KMS-11 (cell line): Measurements from ENCODE around the gene C2orf76.

Experiments
- H2AFZ ChIP-seq: fragments of 200-600 bp; sonication (generic); 2 replicates; pipeline ENCODE4 v1.6.1; 2016; ENCODE audit warnings: antibody characterized with exemption, mixed run types, low read depth
- H3K27ac ChIP-seq: fragments of 200-600 bp; sonication (generic); 2 replicates; pipeline ENCODE4 v1.6.1; 2016; ENCODE audit warnings: mild to moderate bottlenecking, mixed run types
- H3K27me3 ChIP-seq: fragments of 200-600 bp; sonication (generic); 2 replicates; pipeline ENCODE4 v1.6.1; 2017; ENCODE audit warnings: mild to moderate bottlenecking, low read depth, mixed run types, moderate library complexity; ENCODE audit not compliant: insufficient read depth
- H3K36me3 ChIP-seq: fragments of 200-600 bp; sonication (generic); 2 replicates; pipeline ENCODE4 v1.6.1; 2017; ENCODE audit warnings: mild to moderate bottlenecking, mixed run types; ENCODE audit not compliant: insufficient read depth
- H3K4me1 ChIP-seq: fragments of 200-600 bp; sonication (generic); 2 replicates; pipeline ENCODE4 v1.6.1; 2016; ENCODE audit warnings: mild to moderate bottlenecking, low read depth, mixed run types; ENCODE audit not compliant: poor library complexity, severe bottlenecking
- H3K4me2 ChIP-seq: fragments of 200-600 bp; sonication (generic); 2 replicates; pipeline ENCODE4 v1.7.0; 2016; ENCODE audit warnings: mild to moderate bottlenecking, mixed run types
- H3K4me3 ChIP-seq: fragments of 200-600 bp; sonication (generic); IDR thresholded peaks from 2 replicates; pipeline ENCODE4 v1.6.1; 2017; ENCODE audit warnings: low read depth, low read length, mixed read lengths; ENCODE audit not compliant: insufficient read depth
- H3K79me2 ChIP-seq: fragments of 200-600 bp; sonication (generic); 2 replicates; pipeline ENCODE4 v1.6.1; 2016; ENCODE audit warnings: low read depth, mixed run types; ENCODE audit not compliant: insufficient read depth
- H3K9ac ChIP-seq: fragments of 200-600 bp; sonication (generic); 2 replicates; pipeline ENCODE4 v1.6.1; 2016; ENCODE audit warnings: mild to moderate bottlenecking, mixed run types
- H4K20me1 ChIP-seq: fragments of 200-600 bp; sonication (generic); 2 replicates; pipeline ENCODE4 v1.6.1; 2016; ENCODE audit warnings: mild to moderate bottlenecking, mixed run types; ENCODE audit not compliant: insufficient read depth
- TF ChIP-seq, protein P1 (sequence below): fragments of 200-600 bp; sonication (generic); conservative IDR thresholded peaks from 2 replicates; pipeline ENCODE4 v1.6.1; 2017; ENCODE audit warnings: low read depth, mild to moderate bottlenecking, antibody characterized with exemption, low read length, moderate library complexity, mixed read lengths

Gene C2orf76

DNA sequence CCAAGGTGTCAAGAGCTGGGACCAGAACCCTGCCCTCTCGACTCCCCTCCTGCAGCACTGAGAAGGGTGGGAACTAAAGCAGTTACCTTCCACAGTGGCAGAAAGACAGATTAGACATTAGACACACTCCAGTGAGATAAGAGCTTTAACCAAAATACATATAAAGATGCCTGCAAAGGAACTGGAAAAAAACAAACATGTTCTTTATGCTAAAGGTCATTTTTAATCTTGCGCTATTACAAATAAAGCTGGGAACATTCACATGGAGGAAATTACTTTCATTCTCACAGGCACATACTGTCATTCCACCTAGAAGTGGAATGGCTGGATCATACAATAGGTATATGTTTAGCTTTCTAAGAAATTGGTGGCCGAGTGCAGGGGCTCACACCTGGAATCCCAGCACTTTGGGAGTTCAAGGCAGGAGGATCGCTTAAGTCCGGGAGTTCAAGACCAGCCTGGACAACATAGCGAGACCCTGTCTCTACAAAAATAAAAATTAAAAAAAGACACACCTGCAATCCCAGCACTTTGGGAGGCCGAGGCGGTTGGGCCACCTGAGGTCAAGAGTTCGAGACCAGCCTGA lies 41.9 kb downstream of the C2orf76 start:
- H3K79me2 ChIP-seq: no peaks in the 10 kb centered on the region
- H3K4me3 ChIP-seq: no peak overlapping the region
- no peak overlapping the region for H3K4me2 ChIP-seq
- H3K27me3 ChIP-seq: no peaks in the 10 kb centered on the region
- no peaks in the 10 kb centered on the region for H4K20me1 ChIP-seq
- TF ChIP-seq, protein P1, sequence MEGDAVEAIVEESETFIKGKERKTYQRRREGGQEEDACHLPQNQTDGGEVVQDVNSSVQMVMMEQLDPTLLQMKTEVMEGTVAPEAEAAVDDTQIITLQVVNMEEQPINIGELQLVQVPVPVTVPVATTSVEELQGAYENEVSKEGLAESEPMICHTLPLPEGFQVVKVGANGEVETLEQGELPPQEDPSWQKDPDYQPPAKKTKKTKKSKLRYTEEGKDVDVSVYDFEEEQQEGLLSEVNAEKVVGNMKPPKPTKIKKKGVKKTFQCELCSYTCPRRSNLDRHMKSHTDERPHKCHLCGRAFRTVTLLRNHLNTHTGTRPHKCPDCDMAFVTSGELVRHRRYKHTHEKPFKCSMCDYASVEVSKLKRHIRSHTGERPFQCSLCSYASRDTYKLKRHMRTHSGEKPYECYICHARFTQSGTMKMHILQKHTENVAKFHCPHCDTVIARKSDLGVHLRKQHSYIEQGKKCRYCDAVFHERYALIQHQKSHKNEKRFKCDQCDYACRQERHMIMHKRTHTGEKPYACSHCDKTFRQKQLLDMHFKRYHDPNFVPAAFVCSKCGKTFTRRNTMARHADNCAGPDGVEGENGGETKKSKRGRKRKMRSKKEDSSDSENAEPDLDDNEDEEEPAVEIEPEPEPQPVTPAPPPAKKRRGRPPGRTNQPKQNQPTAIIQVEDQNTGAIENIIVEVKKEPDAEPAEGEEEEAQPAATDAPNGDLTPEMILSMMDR: no peak
- no peak overlapping the region for H3K27ac ChIP-seq
- H3K36me3 ChIP-seq: no peaks in the 10 kb centered on the region
- H3K9ac ChIP-seq: no peak overlapping the region
- H3K4me1 ChIP-seq: no peaks in the 10 kb centered on the region
- H2AFZ ChIP-seq: no peak overlapping the region

DNA sequence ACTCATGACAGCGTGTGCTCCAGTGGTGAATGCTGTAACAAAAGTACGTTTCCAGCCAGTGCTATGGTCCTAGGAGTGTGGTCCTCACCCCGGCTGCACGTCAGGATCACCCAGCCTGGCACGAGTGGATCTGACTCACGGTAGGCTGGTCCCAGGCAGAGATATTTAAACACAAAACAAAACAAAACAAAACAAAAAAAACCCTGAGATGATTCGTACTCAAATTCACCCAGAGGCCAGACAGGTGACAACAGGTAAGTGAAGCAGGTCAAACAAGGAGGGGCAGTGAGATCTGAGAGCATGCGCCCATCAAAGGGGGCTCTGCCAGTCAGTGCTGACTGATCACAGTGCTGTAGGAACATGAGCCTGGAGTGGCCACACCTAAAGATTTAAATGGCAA lies 43.2 kb downstream of the C2orf76 start:
- no peaks in the 10 kb centered on the region for H3K79me2 ChIP-seq
- H2AFZ ChIP-seq: no peak overlapping the region

DNA sequence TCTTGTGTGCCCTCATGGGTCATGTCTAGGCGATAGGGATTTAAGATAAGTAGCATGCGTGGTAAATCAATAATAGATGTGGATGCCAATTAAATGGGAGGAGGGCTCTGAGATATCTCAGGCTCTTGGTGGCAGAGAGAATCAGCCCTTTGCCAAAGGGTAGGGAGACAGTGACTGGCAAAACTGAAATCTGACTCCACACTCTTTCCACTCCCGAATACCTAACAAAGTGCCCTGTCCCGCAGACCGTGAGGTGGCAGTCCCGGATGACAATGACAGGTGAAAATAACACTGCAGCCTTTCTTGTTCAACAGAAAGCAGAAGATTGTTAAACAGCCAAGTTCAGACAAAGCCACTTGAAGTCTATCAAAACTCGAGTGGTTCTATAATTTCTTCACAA lies 47.0 kb downstream of the C2orf76 start:
- no peak overlapping the region for H3K27ac ChIP-seq
- no peak overlapping the region for H3K9ac ChIP-seq

More for the DNA sequence above, 43.2 kb downstream of the C2orf76 start:
- Histone ChIP-seq H3K27me3 (no peaks in the 10 kb centered on the region), H3K27ac (no peak overlapping the region), H3K36me3 (no peaks in the 10 kb centered on the region), H3K9ac (no peak overlapping the region), H3K4me1 (no peaks in the 10 kb centered on the region), H3K4me2 (no peak overlapping the region), H4K20me1 (no peaks in the 10 kb centered on the region), H3K4me3 (no peak overlapping the region)
- TF ChIP-seq, protein P1: no peak

DNA sequence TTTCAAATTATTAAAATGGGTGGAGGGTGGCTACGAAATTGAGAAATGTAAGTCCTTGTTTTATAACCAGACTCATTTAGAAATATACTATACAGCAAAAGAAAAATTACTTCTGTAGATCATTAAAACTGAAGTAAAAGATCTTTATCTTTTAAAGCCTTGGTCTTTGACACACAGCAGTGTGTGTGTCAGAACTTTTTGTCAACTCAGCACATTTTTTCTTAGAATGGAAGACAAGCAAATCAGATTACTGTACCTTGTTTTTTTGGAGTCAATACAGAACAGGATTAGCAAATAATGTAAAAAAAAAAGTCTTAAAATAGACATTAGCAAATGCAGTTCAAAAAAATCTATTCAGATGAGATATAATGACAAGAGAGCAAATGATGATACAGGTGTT lies 49.1 kb downstream of the C2orf76 start:
- no peak overlapping the region for H2AFZ ChIP-seq
- no peak overlapping the region for H3K27ac ChIP-seq
- H3K27me3 ChIP-seq: no peaks in the 10 kb centered on the region
- H4K20me1 ChIP-seq: no peaks in the 10 kb centered on the region
- no peaks in the 10 kb centered on the region for H3K79me2 ChIP-seq
- H3K4me1 ChIP-seq: no peaks in the 10 kb centered on the region
- no peak overlapping the region for H3K4me2 ChIP-seq
- H3K4me3 ChIP-seq: no peak overlapping the region
- no peaks in the 10 kb centered on the region for H3K36me3 ChIP-seq
- H3K9ac ChIP-seq: no peak overlapping the region
- TF ChIP-seq, protein P1: no peak

More for the DNA sequence above, 47.0 kb downstream of the C2orf76 start:
- Histone ChIP-seq H4K20me1 (no peaks in the 10 kb centered on the region), H3K4me2 (no peak overlapping the region), H3K4me1 (no peaks in the 10 kb centered on the region), H3K79me2 (no peaks in the 10 kb centered on the region), H3K4me3 (no peak overlapping the region), H3K36me3 (no peaks in the 10 kb centered on the region), H2AFZ (no peak overlapping the region), H3K27me3 (no peaks in the 10 kb centered on the region)
- TF ChIP-seq, protein P1: no peak
